GM18951 (cell line): ENCODE results near the gene ALK.

Experiments used
- POLR2A ChIP-seq: IDR thresholded peaks from 4 replicates; pipeline ENCODE4 v1.6.1; 2011; ENCODE audit warnings: mild to moderate bottlenecking; ENCODE audit not compliant: insufficient read length, insufficient read depth; ENCODE audit errors: extremely low read depth
- in situ Hi-C: fragments of 300-500 bp; cut with MboI; formaldehyde crosslinking; loops from one replicate; pipeline ENCODE4 v1.12.0; 2022; ENCODE audit warnings: low sequenced_read_pairs, mixed read lengths, inconsistent platforms; ENCODE audit not compliant: unreplicated experiment

Gene ALK

GRCh38 chr2:29489568-29489967 is 431.8 kb downstream of the ALK start:
- in situ Hi-C loops: no loop called here
- TF ChIP-seq POLR2A: no peak

- no peak for TF ChIP-seq POLR2A
- in situ Hi-C loops: no loop called here
Observed at GRCh38 chr2:29487967-29488555, 433.3 kb downstream of the ALK start.

- no peak for TF ChIP-seq POLR2A
- in situ Hi-C loops: no loop called here
Observed at GRCh38 chr2:29485631-29486030, 435.8 kb downstream of the ALK start.

- in situ Hi-C loops: no loop called here
- no peak for TF ChIP-seq POLR2A
Observed at GRCh38 chr2:29485117-29485516, 436.3 kb downstream of the ALK start.

- in situ Hi-C loops: no loop called here
- TF ChIP-seq POLR2A: no peak
Observed at GRCh38 chr2:29482867-29483266, 438.5 kb downstream of the ALK start.

GRCh38 chr2:29482348-29482747 is 439.0 kb downstream of the ALK start:
- no peak for TF ChIP-seq POLR2A
- in situ Hi-C loops: no loop called here

- in situ Hi-C loops: no loop called here
- TF ChIP-seq POLR2A: no peak
Observed at GRCh38 chr2:29481313-29481712, 440.1 kb downstream of the ALK start.

GRCh38 chr2:29480426-29480825 is 441.0 kb downstream of the ALK start:
- TF ChIP-seq POLR2A: no peak
- in situ Hi-C loops: no loop called here

- no peak for TF ChIP-seq POLR2A
- in situ Hi-C loops: no loop called here
Observed at GRCh38 chr2:29479401-29479800, 442.0 kb downstream of the ALK start.

- in situ Hi-C loops: no loop called here
- TF ChIP-seq POLR2A: no peak
Observed at GRCh38 chr2:29478641-29479040, 442.7 kb downstream of the ALK start.

GRCh38 chr2:29477186-29477585 is 444.2 kb downstream of the ALK start:
- TF ChIP-seq POLR2A: no peak

GRCh38 chr2:29475499-29475898 is 445.9 kb downstream of the ALK start:
- TF ChIP-seq POLR2A: no peak
- in situ Hi-C loops: no loop called here

More at GRCh38 chr2:29477186-29477585, 444.2 kb downstream of the ALK start:
- in situ Hi-C loops: no loop called here

- in situ Hi-C loops: no loop called here
- no peak for TF ChIP-seq POLR2A
Observed at GRCh38 chr2:29469961-29470360, 451.4 kb downstream of the ALK start.

- in situ Hi-C loops: no loop called here
- TF ChIP-seq POLR2A: no peak
Observed at GRCh38 chr2:29469516-29469915, 451.9 kb downstream of the ALK start.
